A172 (cell line): ENCODE data around the gene D2HGDH. TPM values are rescaled to one million over a fixed set of nuclear protein-coding genes. Genes with fewer than 3 reads are reported as not detected.
"Not testable (repeated sequence)": the region's sequence is repeated elsewhere in the genome, so short reads cannot be mapped to it uniquely, and the experiment has no call there.

Source experiments
- DNase-seq: peaks from one replicate; pipeline ENCODE4 v3.0.0-alpha.2; 2015; ENCODE audit warnings: low spot score
- total RNA-seq: library from RNA; depleted of rRNA; stranded (reverse); fragments of >200 nt; shearing (Covaris generic); gene quantifications from 2 replicates; pipeline ENCODE4 v1.2.3, GENCODE V29; 2014

Gene D2HGDH
- total RNA-seq, 1 experiment from 2014 or later = 12.6 TPM

DNA sequence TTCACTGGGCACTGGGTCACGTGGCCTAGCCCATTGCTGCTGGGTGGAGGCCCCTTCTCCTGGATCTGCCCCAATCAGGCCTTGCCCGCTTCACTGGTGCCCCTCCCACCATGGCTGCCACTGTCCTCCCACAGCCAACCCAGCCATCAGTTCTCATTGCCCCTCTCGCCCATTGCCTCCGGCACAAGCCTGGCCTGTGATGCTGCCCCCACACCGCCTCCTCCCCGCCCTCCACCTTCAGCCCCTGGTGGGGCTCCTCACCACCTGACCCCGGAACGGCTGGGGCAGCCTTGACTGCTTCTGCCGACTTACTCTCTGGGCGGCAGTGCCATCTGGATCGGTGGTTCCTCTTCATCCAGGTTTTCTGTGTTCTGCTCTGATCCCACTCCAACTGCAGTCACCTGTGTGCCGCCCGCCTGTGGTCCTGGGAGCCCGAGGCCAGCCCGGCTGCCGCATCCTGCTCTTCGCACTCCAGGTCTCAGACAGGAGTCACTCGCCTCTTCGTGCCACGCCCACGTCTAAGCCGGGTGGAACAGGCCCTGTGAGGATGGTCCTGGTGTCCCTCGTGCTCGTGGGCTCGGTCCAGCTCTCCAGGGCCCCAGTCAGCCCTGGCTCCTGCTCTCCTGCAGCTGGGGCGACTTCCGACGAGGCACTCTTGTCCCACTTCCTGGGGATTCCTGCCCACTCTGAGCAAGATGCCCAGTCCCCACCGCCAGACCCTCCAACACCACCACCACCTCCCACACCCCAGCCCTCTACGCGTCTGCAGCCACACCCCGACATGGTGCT, 14.2 kb downstream of the D2HGDH start:
- DNase-seq = no peak

GRCh38 chr2:241750076-241750840, 15.8 kb downstream of the D2HGDH start:
- no peak for DNase-seq

GRCh38 chr2:241751152-241751551, 16.7 kb downstream of the D2HGDH start:
- no peak for DNase-seq

- no peak for DNase-seq
Measured at GRCh38 chr2:241751776-241752175, 17.3 kb downstream of the D2HGDH start.

GRCh38 chr2:241752253-241752652, 17.8 kb downstream of the D2HGDH start:
- no peak for DNase-seq

DNA sequence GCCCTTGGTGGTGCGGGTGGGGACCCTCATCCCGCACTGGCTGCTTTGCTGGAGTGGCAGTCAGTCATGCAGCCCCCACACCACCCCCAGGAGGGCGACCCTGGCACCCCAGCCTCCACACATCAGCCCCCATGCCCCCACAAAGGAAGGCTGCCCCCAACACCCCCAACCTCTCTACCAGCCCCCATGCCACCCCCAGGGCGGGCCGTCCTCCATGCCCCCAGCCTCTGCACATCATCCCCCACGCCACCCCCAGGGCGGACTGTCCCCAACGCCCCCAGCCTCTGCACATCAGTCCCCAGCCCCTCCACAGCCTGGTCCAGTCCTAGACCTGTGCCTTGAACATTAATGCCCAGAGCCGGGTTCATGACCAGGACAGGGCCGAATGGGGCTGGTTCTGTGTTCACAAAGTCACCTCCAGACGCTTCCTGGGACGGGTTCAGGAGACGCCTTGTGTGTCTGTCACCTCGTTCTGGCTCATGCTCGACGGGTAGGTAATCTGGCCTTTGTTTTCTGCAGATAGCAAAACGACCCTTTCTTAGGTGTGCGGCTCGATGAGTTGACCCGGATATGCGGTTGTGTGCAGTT, 18.4 kb downstream of the D2HGDH start:
- no peak for DNase-seq

DNA sequence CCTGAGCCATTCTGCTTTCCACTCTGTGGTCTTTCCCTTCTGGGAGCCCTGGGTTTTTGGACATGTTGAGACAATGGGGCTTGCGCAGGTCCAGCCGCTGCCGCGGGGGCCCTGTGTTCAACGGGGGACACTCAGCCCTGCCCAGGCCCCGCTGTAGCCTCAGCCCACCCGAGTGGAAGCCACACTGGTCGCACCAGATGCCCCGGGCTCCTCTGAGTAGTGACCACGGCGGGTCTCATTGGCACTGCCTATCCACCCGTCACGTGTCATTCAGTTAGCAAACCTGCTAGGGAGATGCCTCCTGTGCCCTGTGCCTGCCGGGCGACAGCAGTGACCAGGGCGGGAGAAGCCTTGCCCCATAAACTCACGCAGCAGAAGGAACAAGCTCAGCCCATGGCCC, 19.1 kb downstream of the D2HGDH start:
- no peak for DNase-seq

DNA sequence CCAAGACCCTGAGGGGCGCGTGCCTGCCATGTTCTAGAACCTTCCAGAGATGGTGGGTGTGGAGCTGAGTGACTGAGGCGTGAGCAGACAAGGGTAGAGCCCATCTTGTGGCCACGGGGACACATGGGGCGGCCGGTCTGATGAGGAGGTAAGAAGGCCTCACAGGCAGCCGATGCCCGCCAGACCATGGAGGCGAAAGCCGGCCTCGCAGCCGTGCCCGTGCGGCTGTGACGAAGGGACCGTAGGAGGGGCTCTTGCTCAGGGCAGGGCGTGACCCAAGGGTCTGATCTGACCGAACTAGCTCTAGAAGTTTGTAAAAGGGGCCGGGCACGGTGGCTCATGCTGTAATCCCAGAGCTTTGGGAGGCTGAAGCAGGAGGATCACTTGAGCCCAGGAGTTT, 19.6 kb downstream of the D2HGDH start:
- no peak for DNase-seq

DNA sequence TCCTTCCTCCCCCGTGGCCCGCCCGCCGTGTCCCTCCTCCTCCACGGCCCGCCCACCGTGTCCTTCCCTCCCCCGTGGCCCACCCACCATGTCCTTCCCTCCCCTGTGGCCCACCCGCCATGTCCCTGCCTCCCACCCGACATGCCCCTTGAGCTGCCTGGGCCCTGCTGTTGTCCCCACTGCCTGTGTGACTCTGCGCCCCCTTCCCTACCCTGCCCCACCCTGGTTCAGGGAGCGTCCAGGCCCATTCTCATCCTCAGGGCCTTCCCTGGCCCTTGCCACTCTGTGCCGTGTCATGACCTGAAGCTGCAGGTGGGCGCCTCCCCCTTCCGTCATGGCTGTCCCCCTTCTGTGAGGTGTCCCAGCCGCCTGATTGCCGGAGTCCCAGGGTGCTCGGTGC, 20.7 kb downstream of the D2HGDH start:
- no peak for DNase-seq

DNA sequence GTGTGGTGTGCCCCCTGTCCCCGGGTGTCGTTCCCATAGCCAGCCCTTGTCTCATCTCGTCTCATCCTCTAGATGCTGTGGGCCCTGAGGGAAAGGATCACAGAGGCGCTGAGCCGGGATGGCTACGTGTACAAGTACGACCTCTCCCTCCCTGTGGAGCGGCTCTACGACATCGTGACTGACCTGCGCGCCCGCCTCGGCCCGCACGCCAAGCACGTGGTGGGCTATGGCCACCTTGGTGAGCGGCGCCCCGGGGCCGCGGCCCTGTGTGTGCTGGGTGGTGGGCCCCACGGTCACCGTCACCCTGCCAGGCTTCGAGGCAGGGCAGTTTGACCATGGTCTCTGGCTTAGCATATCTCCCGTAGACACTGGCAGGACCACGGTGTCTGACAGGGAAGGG, 21.3 kb downstream of the D2HGDH start:
- no peak for DNase-seq

DNA sequence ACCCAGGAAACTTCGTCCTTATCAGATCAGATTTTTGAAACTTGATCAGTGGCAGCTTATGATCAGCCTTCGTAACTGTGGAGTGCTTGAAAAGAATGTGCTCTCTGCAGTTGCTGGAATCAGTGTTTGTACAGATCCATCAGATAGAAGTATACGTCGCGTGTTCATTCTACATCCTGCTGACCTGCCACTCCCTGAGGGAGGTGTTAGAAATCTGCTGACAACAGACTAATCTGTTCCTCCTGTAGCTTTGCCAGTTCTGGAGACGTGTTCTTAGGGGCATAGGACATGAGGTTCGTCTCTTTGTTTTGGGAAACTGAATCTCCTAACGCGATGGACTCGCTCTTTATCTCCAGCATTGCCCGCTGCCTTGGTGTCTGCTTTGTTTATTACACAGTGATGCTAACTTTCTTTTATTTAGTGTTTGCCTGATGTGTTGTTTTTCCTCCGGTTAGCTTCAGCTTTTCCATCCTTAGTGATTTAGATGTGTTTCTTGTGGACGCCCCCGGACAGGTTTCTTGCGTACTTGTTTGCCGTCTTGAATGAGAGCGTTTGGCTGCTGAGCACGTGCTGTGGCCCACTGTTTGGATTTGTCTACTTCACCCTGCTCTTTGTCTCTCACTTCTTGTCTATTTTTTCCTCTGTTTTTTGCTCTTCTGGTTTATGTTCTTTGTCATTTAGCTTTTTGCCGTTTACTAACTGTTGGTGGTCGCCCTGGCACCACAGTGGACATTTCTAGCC, 24.8 kb downstream of the D2HGDH start:
- no peak for DNase-seq

GRCh38 chr2:241759893-241760292, 25.5 kb downstream of the D2HGDH start:
- not testable (repeated sequence) for DNase-seq

DNA sequence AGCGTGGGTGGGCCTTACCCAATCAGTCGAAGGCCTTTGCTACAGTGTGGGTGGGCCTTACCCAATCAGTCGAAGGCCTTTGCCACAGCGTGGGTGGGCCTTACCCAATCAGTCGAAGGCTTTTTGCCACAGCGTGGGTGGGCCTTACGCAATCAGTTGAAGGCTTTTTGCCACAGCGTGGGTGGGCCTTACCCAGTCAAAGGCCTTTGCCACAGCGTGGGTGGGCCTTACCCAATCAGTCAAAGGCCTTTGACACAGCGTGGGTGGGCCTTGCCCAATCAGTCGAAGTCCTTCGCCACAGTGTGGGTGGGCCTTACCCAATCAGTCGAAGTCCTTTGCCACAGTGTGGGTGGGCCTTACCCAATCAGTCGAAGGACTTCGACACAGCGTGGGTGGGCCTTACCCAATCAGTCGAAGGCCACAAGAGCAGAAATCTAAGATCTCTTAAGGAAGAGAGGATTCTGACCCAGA, 25.9 kb downstream of the D2HGDH start:
- DNase-seq = no peak

GRCh38 chr2:241762321-241762932, 28.0 kb downstream of the D2HGDH start:
- no peak for DNase-seq

- peak; percentile 25 for DNase-seq
Measured at GRCh38 chr2:241762933-241763369, 28.5 kb downstream of the D2HGDH start.

DNA sequence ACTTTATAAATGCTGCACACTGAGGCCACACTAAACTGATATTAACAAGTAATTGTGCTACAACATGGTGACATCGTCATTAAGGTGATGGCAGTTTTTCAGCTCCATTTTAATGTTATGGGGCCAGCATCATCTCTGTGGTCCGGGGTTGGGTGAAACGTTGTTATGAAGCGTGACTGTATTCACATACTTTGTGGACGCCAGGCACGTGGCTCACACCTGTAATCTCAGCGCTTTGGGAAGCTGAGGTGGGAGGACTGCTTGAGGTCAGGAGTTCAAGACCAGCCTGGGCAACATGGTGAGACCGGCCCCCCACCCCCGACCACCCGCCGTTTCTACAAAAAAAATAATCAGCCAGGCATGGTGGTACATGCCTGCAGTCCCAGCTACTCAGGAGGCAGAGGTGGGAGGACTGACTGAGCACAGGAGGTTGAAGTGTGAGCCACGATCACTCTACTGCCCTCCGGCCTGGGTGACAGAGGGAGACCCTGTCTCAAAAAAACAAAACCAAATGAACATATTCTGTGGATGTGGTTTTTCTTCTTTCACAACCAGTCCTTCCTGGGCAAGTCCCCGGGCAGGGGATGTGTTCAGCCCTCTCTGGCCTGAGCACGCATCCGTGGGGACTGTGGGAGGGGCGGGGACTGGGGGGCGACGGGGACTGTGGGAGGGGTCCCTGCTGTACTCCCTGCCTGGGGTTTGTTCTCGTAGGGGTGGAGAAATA, 29.3 kb downstream of the D2HGDH start:
- no peak for DNase-seq

DNA sequence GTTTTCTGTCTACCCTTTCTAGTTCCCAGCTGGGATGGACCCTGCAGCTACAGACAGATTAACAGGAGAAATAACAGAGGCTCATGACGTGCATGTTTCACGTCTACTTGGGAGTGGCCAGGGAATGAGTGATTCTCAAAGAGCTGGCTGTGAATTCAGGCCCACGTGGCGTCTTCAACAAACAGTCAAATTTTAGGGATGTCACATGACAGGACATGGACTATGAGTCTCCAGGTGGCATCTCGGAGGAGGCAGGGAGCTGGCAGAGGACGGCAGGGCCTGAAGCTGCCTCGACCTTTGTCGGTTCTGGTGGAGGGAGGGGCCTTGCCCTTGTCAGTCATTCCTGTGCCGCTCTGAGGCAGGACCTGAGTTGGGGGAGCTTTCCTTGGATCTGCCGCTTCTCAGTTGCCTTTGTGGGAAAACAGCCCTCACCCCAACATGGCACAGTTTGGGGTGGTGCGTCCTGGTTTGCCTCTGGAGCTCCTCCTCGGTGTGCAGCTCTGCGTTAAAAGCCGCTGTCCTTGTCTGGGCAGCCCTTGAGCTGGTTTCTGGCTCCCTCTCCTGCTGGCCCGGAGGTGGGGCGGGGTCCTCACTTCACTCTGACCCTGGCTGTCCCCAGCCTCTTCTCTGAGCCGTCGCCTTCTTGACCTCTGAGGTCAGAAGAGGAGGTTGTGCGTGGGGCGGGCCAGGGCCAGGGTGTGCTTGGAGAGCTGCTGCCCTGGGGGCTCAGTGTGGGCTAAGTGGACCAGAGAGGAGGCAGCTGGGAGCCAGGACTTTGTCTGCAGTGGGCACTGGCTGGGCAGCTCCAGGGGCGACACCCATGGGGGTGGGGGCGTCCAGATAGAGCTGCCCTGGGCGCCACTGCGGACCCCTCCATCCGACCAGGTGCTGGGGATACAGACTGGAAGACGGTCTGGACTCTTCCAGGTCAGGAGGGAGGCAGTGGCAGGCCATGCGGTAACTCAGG, 30.1 kb downstream of the D2HGDH start:
- DNase-seq = no peak

- DNase-seq = no peak
Measured at GRCh38 chr2:241767464-241768250, 33.2 kb downstream of the D2HGDH start.

DNA sequence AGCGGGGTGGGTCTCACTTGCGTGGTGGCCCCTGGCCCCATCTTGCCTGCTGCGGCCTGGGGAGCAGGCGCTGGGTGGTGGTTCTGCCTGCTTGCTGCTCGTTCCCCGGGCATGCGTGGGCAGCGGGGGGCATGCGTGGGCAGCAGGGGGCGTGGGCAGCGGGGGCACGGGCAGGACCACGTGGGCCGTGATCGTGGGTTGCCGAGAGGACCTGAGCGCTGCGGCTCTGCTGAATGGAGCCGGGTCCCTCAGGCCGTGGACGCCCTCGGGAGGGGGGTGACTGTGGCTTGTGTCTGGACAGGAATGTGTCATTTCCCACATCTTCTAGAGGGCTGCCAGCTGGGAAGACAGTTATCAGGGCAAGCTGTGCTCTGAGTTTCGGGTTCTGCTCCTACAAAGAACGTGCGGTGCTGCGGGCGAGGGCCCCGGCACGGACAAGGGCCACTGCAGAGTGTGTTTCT, 33.9 kb downstream of the D2HGDH start:
- no peak for DNase-seq
